Measurements from ENCODE around the gene MAP4K5. TPM values are rescaled to one million over a fixed set of nuclear protein-coding genes. Genes with fewer than 3 reads are reported as not detected.

MAP4K5 gene
- total RNA-seq, 1 experiment from 2014 or later, result 42.8 TPM

DNA sequence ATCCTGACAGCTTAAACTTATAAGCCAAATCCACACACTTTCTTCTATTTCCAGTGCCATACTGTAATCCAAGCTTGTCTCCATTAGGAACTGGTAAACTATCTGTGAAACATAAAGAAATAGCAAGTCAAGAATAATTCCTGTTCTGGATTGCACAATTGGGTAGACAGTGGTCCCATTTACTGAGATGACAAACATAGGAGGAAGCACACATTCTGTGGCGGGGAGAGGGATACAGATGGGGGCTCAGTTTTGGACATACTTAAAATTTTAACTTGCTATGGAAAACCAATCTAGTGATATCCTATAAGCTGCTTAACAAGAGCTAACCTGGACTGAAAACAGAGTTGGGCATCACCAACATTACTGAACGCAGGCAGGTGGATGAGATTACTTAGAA lies 16.3 kb downstream of the MAP4K5 start (continued):
- TF ChIP-seq PRDM15 (CRISPR knock-in tag; IDR thresholded peaks at IDR 0.05) (no peak), TEAD4 (CRISPR knock-in tag; IDR thresholded peaks at IDR 0.05) (no peak), ETV6 (CRISPR knock-in tag; IDR thresholded peaks at IDR 0.05) (no peak), FOXJ3 (CRISPR knock-in tag; IDR thresholded peaks at IDR 0.05; ENCODE audit: borderline replicate concordance) (no peak), TP53 (CRISPR knock-in tag; IDR thresholded peaks at IDR 0.05) (no peak)
- TF ChIP-seq, protein P1, sequence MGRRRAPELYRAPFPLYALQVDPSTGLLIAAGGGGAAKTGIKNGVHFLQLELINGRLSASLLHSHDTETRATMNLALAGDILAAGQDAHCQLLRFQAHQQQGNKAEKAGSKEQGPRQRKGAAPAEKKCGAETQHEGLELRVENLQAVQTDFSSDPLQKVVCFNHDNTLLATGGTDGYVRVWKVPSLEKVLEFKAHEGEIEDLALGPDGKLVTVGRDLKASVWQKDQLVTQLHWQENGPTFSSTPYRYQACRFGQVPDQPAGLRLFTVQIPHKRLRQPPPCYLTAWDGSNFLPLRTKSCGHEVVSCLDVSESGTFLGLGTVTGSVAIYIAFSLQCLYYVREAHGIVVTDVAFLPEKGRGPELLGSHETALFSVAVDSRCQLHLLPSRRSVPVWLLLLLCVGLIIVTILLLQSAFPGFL (CRISPR knock-in tag; IDR thresholded peaks at IDR 0.05; ENCODE audit: borderline replicate concordance), result no peak
- TF ChIP-seq, protein P2, sequence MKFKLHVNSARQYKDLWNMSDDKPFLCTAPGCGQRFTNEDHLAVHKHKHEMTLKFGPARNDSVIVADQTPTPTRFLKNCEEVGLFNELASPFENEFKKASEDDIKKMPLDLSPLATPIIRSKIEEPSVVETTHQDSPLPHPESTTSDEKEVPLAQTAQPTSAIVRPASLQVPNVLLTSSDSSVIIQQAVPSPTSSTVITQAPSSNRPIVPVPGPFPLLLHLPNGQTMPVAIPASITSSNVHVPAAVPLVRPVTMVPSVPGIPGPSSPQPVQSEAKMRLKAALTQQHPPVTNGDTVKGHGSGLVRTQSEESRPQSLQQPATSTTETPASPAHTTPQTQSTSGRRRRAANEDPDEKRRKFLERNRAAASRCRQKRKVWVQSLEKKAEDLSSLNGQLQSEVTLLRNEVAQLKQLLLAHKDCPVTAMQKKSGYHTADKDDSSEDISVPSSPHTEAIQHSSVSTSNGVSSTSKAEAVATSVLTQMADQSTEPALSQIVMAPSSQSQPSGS (CRISPR knock-in tag; IDR thresholded peaks at IDR 0.05; ENCODE audit: borderline replicate concordance, low read depth), result no peak

DNA sequence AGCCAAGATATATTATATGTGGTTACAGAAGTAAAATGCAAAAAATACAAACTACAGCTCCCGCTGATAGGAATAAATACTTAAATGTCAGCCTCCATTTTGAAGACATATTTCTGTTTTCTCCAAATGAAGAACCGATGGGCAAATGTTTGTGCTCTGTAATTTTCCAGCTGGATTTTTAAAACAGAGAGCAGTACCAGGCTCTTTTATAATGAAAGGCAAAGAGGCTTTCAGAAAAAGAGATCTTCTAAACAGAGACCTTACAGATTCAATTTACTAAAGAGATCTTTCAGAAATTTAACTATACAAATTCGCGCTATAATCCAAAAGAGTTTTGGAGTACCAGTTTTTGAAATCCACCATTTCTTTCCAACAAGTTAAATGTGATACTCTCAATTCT lies 19.9 kb downstream of the MAP4K5 start:
- H3K27me3 Mint-ChIP-seq (ENCODE audit: low read depth), result no peaks in the 10 kb centered on the region
- CTCF ChIA-PET, result no interaction called here
- TF ChIP-seq NFATC4 (CRISPR knock-in tag; IDR thresholded peaks at IDR 0.05), result no peak
- TF ChIP-seq, protein P3, sequence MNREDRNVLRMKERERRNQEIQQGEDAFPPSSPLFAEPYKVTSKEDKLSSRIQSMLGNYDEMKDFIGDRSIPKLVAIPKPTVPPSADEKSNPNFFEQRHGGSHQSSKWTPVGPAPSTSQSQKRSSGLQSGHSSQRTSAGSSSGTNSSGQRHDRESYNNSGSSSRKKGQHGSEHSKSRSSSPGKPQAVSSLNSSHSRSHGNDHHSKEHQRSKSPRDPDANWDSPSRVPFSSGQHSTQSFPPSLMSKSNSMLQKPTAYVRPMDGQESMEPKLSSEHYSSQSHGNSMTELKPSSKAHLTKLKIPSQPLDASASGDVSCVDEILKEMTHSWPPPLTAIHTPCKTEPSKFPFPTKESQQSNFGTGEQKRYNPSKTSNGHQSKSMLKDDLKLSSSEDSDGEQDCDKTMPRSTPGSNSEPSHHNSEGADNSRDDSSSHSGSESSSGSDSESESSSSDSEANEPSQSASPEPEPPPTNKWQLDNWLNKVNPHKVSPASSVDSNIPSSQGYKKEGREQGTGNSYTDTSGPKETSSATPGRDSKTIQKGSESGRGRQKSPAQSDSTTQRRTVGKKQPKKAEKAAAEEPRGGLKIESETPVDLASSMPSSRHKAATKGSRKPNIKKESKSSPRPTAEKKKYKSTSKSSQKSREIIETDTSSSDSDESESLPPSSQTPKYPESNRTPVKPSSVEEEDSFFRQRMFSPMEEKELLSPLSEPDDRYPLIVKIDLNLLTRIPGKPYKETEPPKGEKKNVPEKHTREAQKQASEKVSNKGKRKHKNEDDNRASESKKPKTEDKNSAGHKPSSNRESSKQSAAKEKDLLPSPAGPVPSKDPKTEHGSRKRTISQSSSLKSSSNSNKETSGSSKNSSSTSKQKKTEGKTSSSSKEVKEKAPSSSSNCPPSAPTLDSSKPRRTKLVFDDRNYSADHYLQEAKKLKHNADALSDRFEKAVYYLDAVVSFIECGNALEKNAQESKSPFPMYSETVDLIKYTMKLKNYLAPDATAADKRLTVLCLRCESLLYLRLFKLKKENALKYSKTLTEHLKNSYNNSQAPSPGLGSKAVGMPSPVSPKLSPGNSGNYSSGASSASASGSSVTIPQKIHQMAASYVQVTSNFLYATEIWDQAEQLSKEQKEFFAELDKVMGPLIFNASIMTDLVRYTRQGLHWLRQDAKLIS (CRISPR knock-in tag; IDR thresholded peaks at IDR 0.05; ENCODE audit: borderline replicate concordance), result no peak
- TF ChIP-seq, protein P4, sequence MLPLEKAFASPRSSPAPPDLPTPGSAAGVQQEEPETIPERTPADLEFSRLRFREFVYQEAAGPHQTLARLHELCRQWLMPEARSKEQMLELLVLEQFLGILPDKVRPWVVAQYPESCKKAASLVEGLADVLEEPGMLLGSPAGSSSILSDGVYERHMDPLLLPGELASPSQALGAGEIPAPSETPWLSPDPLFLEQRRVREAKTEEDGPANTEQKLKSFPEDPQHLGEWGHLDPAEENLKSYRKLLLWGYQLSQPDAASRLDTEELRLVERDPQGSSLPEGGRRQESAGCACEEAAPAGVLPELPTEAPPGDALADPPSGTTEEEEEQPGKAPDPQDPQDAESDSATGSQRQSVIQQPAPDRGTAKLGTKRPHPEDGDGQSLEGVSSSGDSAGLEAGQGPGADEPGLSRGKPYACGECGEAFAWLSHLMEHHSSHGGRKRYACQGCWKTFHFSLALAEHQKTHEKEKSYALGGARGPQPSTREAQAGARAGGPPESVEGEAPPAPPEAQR (CRISPR knock-in tag; IDR thresholded peaks at IDR 0.05), result no peak
- no peak for TF ChIP-seq ZNF396 (CRISPR knock-in tag; IDR thresholded peaks at IDR 0.05; ENCODE audit: borderline replicate concordance)
- no peak for TF ChIP-seq MAX (CRISPR knock-in tag; IDR thresholded peaks at IDR 0.05)
- no peak for TF ChIP-seq ZMAT4 (CRISPR knock-in tag; IDR thresholded peaks at IDR 0.05)
- no peak for TF ChIP-seq SMAD3 (CRISPR knock-in tag; IDR thresholded peaks at IDR 0.05; ENCODE audit: borderline replicate concordance)
- TF ChIP-seq ZBTB43 (CRISPR knock-in tag; IDR thresholded peaks at IDR 0.05), result no peak
- no peak for TF ChIP-seq GRHL2 (CRISPR knock-in tag; IDR thresholded peaks at IDR 0.05; ENCODE audit: insufficient replicate concordance, severe bottlenecking)
- H3K36me3 Mint-ChIP-seq, result peaks cover 2% of the 10 kb centered on the region; the same call in 1 of the 2 replicates
- DNase-seq (ENCODE audit: low spot score) (no peak), ATAC-seq (no peak)
- H3K27ac Mint-ChIP-seq, result no peak overlapping the region
- no peaks in the 10 kb centered on the region for H3K4me1 Mint-ChIP-seq
- H3K4me3 Mint-ChIP-seq, result no peak overlapping the region
- POLR2A ChIA-PET, result no interaction called here
- no peaks in the 10 kb centered on the region for H3K9me3 Mint-ChIP-seq
